BE2C (cell line): ENCODE measurements around the gene RCHY1.
"Not testable (repeated sequence)": the region's sequence is repeated elsewhere in the genome, so short reads cannot be mapped to it uniquely, and the experiment has no call there.

Source experiments
- DNase-seq: peaks from one replicate; pipeline ENCODE4 v3.0.0-alpha.2; 2020
- H3K27me3 ChIP-seq: fragments of 250-450 bp; sonication (Bioruptor Pico); 2 replicates; pipeline ENCODE4 v1.5.1; 2020; ENCODE audit warnings: mild to moderate bottlenecking
- H3K36me3 ChIP-seq: fragments of 250-450 bp; sonication (Bioruptor Pico); 2 replicates; pipeline ENCODE4 v1.5.1; 2020; ENCODE audit warnings: mild to moderate bottlenecking
- H3K4me1 ChIP-seq: fragments of 250-450 bp; sonication (Bioruptor Pico); 2 replicates; pipeline ENCODE4 v1.5.1; 2020
- H3K4me3 ChIP-seq: 2 replicates; pipeline ENCODE4 v1.5.1; 2011; ENCODE audit warnings: low read depth, low read length
- H3K9me3 ChIP-seq: fragments of 250-450 bp; sonication (Bioruptor Pico); 2 replicates; pipeline ENCODE4 v1.5.1; 2020
- CTCF ChIP-seq: IDR thresholded peaks from 2 replicates; pipeline ENCODE4 v1.5.1; 2012; ENCODE audit warnings: mild to moderate bottlenecking, low read depth, low read length

The RCHY1 gene

GRCh38 chr4:75530556-75531322, 16.5 kb upstream of the RCHY1 start:
- DNase-seq, result no peak
- Histone ChIP-seq H3K4me3 (no peak overlapping the region), H3K27me3 (no peaks in the 10 kb centered on the region), H3K36me3 (0 out of 2 replicates have a peak, but pooled peaks cover 9% of the 10 kb centered on the region), H3K9me3 (no peaks in the 10 kb centered on the region), H3K4me1 (no peaks in the 10 kb centered on the region)
- TF ChIP-seq CTCF, result no peak

- Histone ChIP-seq H3K4me1 (no peaks in the 10 kb centered on the region), H3K4me3 (no peak overlapping the region), H3K27me3 (no peaks in the 10 kb centered on the region), H3K9me3 (no peaks in the 10 kb centered on the region), H3K36me3 (peaks cover 9% of the 10 kb centered on the region)
- TF ChIP-seq CTCF, result no peak
- DNase-seq, result no peak
Observed at GRCh38 chr4:75527482-75527881, 13.3 kb upstream of the RCHY1 start.

DNA sequence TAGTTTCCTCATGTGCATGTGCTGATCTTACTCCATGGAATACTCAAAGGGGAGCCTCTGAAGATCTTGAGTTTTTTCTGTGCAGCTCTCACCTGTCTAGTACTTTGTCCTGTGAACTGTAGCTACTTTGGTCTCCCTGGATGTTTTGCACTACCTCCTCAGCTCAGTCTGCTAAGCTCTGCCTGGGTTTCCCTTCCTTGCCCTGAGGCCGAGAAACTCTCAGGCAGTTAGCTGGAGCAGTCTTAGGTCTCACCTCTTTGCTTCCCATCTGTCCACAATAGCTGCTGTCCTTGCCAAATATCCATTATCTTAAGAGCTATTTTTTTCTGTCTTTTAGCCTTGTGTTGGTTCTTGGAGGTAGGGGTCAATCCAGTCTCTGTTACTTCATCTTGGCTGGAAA, 11.7 kb upstream of the RCHY1 start:
- H3K36me3 ChIP-seq, result peaks cover 9% of the 10 kb centered on the region
- no peak for DNase-seq
- no peak for TF ChIP-seq CTCF
- no peaks in the 10 kb centered on the region for H3K4me1 ChIP-seq
- H3K9me3 ChIP-seq, result no peaks in the 10 kb centered on the region
- no peaks in the 10 kb centered on the region for H3K27me3 ChIP-seq
- no peak overlapping the region for H3K4me3 ChIP-seq

GRCh38 chr4:75525086-75525485, 10.9 kb upstream of the RCHY1 start:
- TF ChIP-seq CTCF, result no peak
- no peak for DNase-seq
- no peaks in the 10 kb centered on the region for H3K27me3 ChIP-seq
- H3K4me3 ChIP-seq, result no peak overlapping the region
- H3K36me3 ChIP-seq, result peaks cover 9% of the 10 kb centered on the region
- no peaks in the 10 kb centered on the region for H3K4me1 ChIP-seq
- no peaks in the 10 kb centered on the region for H3K9me3 ChIP-seq

GRCh38 chr4:75519452-75519851, 5.2 kb upstream of the RCHY1 start:
- not testable (repeated sequence) for H3K27me3 ChIP-seq, H3K9me3 ChIP-seq, H3K4me1 ChIP-seq, DNase-seq, H3K4me3 ChIP-seq
- H3K36me3 ChIP-seq, result peaks cover 12% of the 10 kb centered on the region

DNA sequence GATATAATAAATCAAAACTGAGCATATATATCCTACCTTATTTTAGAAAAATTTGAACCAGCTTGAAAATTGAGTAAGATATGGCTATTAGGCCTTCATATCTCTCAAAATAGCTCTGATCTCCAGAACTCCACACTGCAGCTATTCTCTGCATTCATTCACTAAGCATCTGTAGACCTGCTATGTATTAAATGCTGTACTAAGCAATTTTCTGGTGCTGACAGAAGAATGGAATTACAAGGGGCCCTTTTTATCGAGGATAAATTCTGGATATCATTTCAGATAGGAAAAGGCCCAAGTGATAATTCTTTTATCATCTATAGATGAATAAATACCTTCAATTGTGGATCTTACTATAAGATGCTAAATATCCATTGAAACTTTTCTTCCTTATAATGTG, 1.9 kb upstream of the RCHY1 start:
- Histone ChIP-seq H3K4me1 (no peaks in the 10 kb centered on the region; the same call in 1 of the 2 replicates), H3K36me3 (peaks cover 12% of the 10 kb centered on the region), H3K9me3 (no peaks in the 10 kb centered on the region), H3K4me3 (no peak overlapping the region), H3K27me3 (no peaks in the 10 kb centered on the region)
- no peak for TF ChIP-seq CTCF
- DNase-seq, result no peak
